Measurements from ENCODE around the gene LAMC2. TPM values are rescaled to one million over a fixed set of nuclear protein-coding genes. Genes with fewer than 3 reads are reported as not detected.
A peak's percentile ranks its signal among the peaks of the same experiment; 100 is the strongest.

LAMC2 gene
- total RNA-seq, 2 donors from 2014 or later: 0.54 to 4.5 TPM

DNA sequence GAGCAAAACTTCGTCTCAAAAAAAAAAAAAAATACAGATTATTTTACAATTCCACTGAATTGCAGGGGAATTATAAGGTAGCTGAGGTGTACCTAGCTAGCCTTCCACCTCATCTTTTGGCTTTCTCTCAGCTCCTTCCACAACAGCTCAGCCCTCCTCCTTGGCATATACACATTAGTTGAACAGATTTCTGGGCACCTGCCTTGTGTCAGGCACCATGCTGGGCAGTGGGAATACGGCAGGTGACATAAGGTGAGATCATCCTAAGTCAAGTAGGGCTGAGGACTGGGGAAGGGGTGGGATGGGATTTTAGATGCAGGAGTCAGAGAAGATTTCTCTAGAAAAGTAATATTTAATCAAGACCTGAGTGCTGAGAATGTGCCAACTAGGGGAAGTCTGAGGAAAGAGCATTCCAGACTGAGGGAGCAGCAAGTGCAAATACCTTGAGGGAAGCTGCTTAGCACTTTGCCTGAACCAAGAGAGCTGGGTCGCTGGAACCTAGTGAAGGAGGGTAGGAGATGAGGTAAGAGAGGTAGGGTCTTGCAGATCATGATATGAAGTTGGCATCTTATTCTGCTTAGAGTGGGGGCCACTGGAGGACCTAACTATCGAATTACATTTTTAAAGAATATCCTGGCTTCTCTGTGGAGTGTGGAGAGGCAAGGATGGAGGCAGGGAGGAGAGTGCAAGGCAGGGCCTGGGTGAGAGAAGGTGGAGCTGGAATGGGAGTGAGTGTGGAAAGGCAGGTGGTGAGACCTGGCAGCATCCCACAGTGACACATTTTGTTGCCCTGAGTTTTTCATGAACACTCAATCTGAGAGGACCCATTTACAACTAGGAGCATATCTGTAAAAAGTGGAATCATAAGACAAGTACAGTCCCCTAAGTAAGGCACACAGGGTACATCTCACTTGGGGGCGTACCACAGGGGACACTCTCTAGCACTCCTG, 28.2 kb downstream of the LAMC2 start:
- ATAC-seq (ENCODE audit: insufficient number of reproducible peaks, low FRiP score, low read depth) (no peak), DNase-seq (ENCODE audit: low spot score) (no peak)
- Histone ChIP-seq H3K27me3 (replicated peaks; ENCODE audit: insufficient read depth) (no peaks in the 10 kb centered on the region), H3K4me1 (ENCODE audit: control insufficient read depth in 1 of 2, low read depth in 2 of 2) (peaks cover 5 to 23% of the 10 kb centered on the region in 2 donors), H3K27ac (no peak overlapping the region), H3K36me3 (no peaks in the 10 kb centered on the region), H3K9me3 (no peaks in the 10 kb centered on the region), H3K4me3 (no peak overlapping the region)
- TF ChIP-seq CTCF (IDR thresholded peaks at IDR 0.05): no peak

DNA sequence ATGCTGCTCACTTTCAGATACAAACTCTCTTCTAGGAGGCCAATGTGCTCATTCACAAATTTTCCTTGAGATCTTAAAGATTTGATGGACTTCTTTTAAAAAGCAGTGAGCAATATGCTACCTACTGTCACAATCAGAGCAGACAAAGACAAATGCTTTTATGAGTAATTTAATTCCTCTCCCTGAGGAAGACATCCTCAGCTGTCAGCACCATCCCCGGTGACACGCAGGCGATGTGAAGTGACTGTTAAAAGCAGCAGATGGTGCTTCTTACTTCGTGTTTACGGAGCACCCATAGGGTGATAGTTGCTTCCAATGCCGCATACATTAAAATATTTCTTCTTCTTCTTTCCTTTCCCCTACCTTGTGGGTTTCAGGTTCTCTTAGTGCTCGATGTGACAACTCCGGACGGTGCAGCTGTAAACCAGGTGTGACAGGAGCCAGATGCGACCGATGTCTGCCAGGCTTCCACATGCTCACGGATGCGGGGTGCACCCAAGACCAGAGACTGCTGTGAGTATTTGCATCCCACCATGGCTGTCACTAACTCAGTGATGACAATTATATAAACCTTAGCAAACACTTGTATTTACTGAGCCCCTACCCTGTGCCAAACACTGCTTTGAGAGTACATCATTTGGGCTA, 29.1 kb downstream of the LAMC2 start:
- no peak for TF ChIP-seq CTCF (IDR thresholded peaks at IDR 0.05)
- DNase-seq (ENCODE audit: low spot score): no peak
- H3K36me3 ChIP-seq: no peaks in the 10 kb centered on the region
- H3K4me1 ChIP-seq (ENCODE audit: control insufficient read depth in 1 of 2, low read depth in 2 of 2): peaks cover 5 to 27% of the 10 kb centered on the region in 2 donors
- H3K4me3 ChIP-seq: no peak overlapping the region
- H3K27me3 ChIP-seq (replicated peaks; ENCODE audit: insufficient read depth): no peaks in the 10 kb centered on the region
- H3K9me3 ChIP-seq: no peaks in the 10 kb centered on the region
- no peak for ATAC-seq (ENCODE audit: insufficient number of reproducible peaks, low FRiP score, low read depth)
- H3K27ac ChIP-seq: no peak overlapping the region

DNA sequence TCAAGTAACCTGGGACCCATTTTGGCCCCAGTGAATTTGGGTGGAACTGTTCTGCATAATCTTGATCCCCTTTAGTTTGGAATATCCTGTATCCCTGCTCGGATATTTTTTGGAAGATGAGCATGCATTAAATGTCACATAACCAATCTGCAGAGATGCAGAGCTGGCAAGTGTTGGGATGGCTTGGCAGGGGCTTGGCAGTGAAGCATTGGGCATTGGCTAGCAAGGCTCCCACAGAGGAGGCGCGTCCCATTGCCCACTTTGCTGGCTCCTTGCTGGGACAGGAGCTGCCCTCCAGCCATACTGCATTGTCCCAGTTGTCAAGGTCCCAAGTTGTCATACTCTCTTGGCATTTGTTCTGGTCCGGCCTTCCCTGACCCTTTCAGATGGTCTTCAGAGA, 29.9 kb downstream of the LAMC2 start:
- Histone ChIP-seq H3K36me3 (no peaks in the 10 kb centered on the region), H3K4me3 (no peak overlapping the region), H3K27me3 (replicated peaks; ENCODE audit: insufficient read depth) (no peaks in the 10 kb centered on the region), H3K4me1 (ENCODE audit: control insufficient read depth in 1 of 2, low read depth in 2 of 2) (peaks cover 5 to 27% of the 10 kb centered on the region in 2 donors), H3K9me3 (no peaks in the 10 kb centered on the region), H3K27ac (no peak overlapping the region)
- TF ChIP-seq CTCF (IDR thresholded peaks at IDR 0.05): no peak
- ATAC-seq (ENCODE audit: insufficient number of reproducible peaks, low FRiP score, low read depth) (no peak), DNase-seq (ENCODE audit: low spot score) (no peak)

DNA sequence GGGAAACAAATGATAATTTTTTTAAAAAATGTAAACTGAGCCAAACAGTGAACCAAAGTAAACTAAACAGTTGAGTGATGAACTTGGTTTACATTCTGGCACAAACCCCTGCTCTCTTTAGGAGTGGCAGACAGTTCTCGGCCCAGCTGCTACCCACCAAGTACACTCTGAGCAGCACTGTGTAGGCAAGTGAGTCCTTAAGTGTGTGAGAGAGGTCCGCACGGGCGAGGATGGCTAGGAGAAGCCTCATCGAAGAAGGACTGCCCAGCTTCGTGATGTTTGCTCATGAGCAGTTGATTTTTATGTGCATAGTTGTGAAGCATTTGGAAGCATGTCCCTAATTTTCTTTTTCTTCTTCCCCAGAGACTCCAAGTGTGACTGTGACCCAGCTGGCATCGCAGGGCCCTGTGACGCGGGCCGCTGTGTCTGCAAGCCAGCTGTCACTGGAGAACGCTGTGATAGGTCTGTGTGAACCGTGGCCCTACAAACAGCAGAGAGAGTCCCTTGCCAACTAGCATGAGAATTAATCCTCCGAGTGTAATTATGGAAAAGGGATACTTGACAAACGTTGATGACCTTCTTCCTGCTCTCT, 32.1 kb downstream of the LAMC2 start:
- Histone ChIP-seq H3K27me3 (replicated peaks; ENCODE audit: insufficient read depth) (no peaks in the 10 kb centered on the region), H3K36me3 (no peaks in the 10 kb centered on the region), H3K27ac (peak overlapping the region; percentile 51 to 63), H3K9me3 (no peaks in the 10 kb centered on the region), H3K4me1 (ENCODE audit: control insufficient read depth in 1 of 2, low read depth in 2 of 2) (peaks cover 5 to 27% of the 10 kb centered on the region in 2 donors), H3K4me3 (no peak overlapping the region)
- DNase-seq (ENCODE audit: low spot score): no peak
- ATAC-seq (ENCODE audit: insufficient number of reproducible peaks, low FRiP score, low read depth): no peak
- TF ChIP-seq CTCF (IDR thresholded peaks at IDR 0.05): no peak

Measured in thoracic aorta (tissue), 2 donors.